ENCODE measurements around the gene NPEPPS. TPM values are rescaled to one million over a fixed set of nuclear protein-coding genes. Genes with fewer than 3 reads are reported as not detected.
"Not testable (repeated sequence)": the region's sequence is repeated elsewhere in the genome, so short reads cannot be mapped to it uniquely, and the experiment has no call there.

Gene NPEPPS
- total and polyA plus RNA-seq, 2 donors, result 53.1 to 202 TPM

DNA sequence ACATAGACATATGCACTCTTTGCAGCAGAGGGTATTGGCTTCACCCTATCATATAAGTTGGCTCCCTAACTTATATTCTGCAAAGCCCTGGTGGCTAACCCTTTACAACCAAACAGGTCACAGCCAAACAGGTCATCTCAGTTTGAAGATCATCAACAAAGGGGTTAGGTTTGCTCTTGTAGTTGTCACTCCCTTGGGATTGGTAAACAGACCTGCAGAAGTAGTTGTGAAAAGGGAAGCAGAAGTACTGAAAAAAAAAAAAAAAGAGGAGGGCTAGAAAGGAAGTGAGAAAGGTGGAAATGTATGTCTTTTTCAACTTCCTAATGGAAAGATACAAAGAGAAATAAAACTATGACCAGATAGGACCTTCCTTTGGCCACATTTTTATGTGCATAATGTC, 8.6 kb upstream of the NPEPPS start:
- H3K4me1 ChIP-seq (ENCODE audit: insufficient read depth); H3K4me3 ChIP-seq (ENCODE audit: low read depth, low read length); H3K36me3 ChIP-seq (ENCODE audit: insufficient read depth); H3K27ac ChIP-seq (ENCODE audit: low read depth); DNase-seq (ENCODE audit: extremely low spot score): not testable (repeated sequence)

DNA sequence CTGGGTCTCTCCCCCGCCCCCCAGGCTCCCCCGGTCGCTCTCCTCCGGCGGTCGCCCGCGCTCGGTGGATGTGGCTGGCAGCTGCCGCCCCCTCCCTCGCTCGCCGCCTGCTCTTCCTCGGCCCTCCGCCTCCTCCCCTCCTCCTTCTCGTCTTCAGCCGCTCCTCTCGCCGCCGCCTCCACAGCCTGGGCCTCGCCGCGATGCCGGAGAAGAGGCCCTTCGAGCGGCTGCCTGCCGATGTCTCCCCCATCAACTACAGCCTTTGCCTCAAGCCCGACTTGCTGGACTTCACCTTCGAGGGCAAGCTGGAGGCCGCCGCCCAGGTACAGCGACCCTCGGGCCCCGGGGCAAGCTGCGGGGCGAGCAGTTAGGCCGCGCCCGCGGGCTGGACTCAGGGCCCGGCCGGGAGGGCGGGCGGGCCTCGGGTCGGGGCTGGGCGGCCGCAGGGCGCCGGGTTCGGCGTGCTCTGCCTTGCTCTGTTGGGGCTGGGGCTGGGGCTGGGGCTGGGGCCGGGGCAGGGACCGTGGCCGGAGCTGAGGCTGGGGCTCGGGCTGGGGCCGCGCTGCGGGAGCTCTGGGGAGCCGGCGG, 419 bp downstream of the NPEPPS start:
- 2% methylated on average over 29 of the region's 61 CpGs for WGBS
- Histone ChIP-seq H3K4me3 (ENCODE audit: low read depth, low read length) (peak overlapping the region; percentile 60), H3K27ac (ENCODE audit: low read depth) (peak overlapping the region; percentile 67)
- H3K4me1 ChIP-seq (ENCODE audit: insufficient read depth); H3K36me3 ChIP-seq (ENCODE audit: insufficient read depth); DNase-seq (ENCODE audit: extremely low spot score): not testable (repeated sequence)

DNA sequence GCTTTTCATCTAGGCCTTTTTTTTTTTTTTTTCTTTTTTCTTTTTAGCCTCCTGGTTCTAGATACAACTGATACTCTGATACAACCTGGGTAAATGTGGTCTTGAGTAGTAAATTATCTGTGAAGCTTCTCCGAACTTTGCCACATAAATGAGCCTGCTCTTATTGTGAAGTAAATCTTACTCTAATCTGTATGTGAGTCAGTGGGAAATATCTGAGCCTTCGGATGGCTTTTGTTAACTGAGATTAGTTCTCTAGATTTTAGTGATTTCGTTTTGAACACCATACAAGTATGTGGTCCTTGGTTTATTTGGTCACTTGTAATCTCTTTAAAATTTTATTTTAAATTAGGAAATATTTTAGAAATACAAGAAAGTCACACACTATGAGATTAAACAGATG, 8.2 kb downstream of the NPEPPS start:
- not testable (repeated sequence) for H3K4me3 ChIP-seq (ENCODE audit: low read depth, low read length); H3K27ac ChIP-seq (ENCODE audit: low read depth); H3K36me3 ChIP-seq (ENCODE audit: insufficient read depth); DNase-seq (ENCODE audit: extremely low spot score); H3K4me1 ChIP-seq (ENCODE audit: insufficient read depth)
- 31% methylated on average over 3 of the region's 3 CpGs for WGBS

DNA sequence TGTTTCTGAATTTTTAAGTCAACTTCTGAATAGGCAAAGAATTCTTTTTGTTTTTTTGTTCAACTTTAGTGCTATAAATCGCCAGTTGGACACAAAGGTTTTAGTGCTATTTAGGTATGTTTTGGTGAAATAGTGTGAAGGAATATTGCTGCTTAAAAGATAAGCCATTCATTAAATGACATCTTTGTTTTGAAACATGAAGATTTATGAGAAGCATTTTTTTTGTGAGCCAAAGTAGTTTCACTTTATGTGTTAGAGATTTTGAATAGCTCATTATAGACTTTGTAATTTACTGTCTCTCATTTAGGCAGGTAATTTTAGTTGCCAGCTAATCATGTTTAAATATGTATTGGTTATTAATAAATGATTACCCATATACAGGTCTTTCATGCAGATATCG, 10.8 kb downstream of the NPEPPS start:
- not testable (repeated sequence) for H3K27ac ChIP-seq (ENCODE audit: low read depth); H3K4me3 ChIP-seq (ENCODE audit: low read depth, low read length); H3K4me1 ChIP-seq (ENCODE audit: insufficient read depth); H3K36me3 ChIP-seq (ENCODE audit: insufficient read depth); DNase-seq (ENCODE audit: extremely low spot score)
- WGBS, result 100% methylated on average over 1 of the region's 2 CpGs

DNA sequence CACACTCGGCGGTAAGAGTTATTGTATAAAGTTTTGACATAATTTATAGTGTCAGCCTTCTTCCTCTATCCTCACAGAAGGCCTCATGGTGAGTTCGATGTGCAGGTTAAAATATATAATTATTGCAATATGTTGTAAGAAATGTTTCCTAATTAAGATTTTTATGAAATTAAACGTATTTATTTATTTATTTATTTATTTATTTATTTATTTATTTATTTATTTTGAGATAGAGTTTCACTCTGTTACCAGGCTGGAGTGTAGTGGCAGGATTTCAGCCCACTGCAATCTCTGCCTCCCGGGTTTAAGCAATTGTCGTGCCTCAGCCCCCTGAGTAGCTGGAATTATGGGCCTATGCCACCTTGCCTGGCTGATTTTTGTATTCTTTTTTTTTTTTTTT, 13.4 kb downstream of the NPEPPS start:
- not testable (repeated sequence) for DNase-seq (ENCODE audit: extremely low spot score); H3K4me3 ChIP-seq (ENCODE audit: low read depth, low read length); H3K27ac ChIP-seq (ENCODE audit: low read depth); H3K36me3 ChIP-seq (ENCODE audit: insufficient read depth); H3K4me1 ChIP-seq (ENCODE audit: insufficient read depth)
- 92% methylated on average over 6 of the region's 6 CpGs for WGBS

DNA sequence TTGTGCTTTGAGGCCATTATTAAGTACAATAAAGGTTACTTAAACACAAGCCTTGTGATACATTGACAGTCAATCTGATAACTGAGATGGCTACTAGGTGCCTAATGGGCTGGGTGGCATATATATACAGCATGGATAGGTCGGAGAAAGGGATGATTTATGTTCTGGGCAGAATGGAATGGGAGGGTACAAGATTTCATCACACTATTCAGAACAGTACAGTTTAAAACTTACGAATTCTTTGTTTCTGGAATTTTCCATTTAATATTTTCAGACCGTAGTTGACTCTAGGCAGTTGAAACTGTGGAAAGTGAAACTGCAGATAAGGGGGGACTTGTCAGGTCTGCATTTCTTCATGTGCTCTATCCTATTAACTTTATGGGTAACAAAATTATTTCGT, 23.8 kb downstream of the NPEPPS start:
- not testable (repeated sequence) for DNase-seq (ENCODE audit: extremely low spot score); H3K36me3 ChIP-seq (ENCODE audit: insufficient read depth); H3K4me3 ChIP-seq (ENCODE audit: low read depth, low read length); H3K4me1 ChIP-seq (ENCODE audit: insufficient read depth); H3K27ac ChIP-seq (ENCODE audit: low read depth)
- WGBS, result 48% methylated on average over 4 of the region's 4 CpGs

DNA sequence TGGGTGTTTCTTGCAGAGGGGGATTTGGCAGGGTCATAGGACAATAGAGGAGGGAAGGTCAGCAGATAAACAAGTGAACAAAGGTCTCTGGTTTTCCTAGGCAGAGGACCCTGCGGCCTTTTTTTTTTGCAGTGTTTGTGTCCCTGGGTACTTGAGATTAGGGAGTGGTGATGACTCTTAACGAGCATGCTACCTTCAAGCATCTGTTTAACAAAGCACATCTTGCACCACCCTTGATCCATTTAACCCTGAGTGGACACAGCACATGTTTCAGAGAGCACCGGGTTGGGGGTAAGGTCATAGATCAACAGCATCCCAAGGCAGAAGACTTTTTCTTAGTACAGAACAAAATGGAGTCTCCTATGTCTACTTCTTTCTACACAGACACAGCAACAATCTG, 25.2 kb downstream of the NPEPPS start:
- not testable (repeated sequence) for H3K36me3 ChIP-seq (ENCODE audit: insufficient read depth); H3K4me3 ChIP-seq (ENCODE audit: low read depth, low read length); DNase-seq (ENCODE audit: extremely low spot score); H3K4me1 ChIP-seq (ENCODE audit: insufficient read depth); H3K27ac ChIP-seq (ENCODE audit: low read depth)
- WGBS, result 89% methylated on average over 3 of the region's 3 CpGs

DNA sequence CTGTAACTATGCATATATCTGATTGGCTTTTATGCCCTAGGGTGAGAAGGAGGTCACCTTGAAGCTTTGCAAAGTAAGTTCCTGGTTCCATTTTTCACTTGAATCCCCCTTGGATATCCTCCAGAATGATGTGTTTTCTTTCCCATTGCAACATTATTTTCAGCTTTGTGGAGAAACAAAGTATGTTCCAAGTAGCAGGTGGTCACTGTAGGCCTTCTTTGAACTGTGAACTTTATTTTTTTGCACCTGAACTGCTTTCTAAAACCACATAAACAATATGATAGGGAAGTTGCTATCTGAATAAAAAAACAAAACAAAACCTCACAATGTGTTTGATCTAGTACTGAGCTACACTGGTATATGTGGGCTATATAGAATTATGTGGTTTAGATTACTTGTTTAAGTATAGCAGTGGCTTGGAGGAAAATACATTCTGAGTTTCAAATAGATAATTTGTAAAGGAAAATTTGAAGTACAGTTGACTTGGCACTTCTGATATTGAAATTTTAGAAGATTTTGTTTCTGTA, 29.7 kb downstream of the NPEPPS start:
- not testable (repeated sequence) for H3K4me3 ChIP-seq (ENCODE audit: low read depth, low read length); H3K27ac ChIP-seq (ENCODE audit: low read depth); DNase-seq (ENCODE audit: extremely low spot score); H3K36me3 ChIP-seq (ENCODE audit: insufficient read depth); H3K4me1 ChIP-seq (ENCODE audit: insufficient read depth)

DNA sequence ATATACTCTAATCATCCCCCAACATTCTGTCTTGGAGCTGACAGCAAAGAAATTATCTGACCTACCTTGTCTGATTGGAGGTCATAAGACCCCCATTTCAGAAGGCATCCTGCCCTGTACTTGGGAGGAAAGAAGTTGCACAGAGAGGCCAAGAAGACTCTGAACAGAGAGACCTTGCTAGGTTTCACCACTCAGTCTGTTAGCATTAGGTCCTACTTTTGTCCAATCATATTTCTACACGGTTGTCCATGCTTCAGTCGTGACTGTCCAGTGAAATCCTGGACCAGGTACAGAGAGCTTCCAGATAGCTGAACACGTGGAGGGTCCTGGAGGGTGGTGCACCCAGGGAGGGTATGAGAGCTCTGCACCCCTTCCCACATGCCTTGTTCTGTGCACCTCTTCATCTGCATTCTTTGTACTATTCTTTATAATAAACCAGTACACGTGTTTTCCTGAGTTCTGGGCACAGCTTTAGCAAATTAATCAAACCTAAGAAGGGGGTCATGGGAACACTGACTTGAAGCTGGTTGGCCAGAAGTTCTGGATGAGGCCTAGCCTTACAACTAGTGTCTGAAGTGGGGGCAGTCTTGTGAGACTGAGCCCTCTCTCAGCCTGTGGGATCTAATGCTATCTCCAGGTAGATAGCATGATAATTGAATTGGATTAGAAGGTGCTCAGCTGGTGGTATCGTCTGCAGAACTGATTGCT, 30.9 kb downstream of the NPEPPS start:
- not testable (repeated sequence) for DNase-seq (ENCODE audit: extremely low spot score); H3K27ac ChIP-seq (ENCODE audit: low read depth); H3K4me3 ChIP-seq (ENCODE audit: low read depth, low read length); H3K4me1 ChIP-seq (ENCODE audit: insufficient read depth); H3K36me3 ChIP-seq (ENCODE audit: insufficient read depth)
- WGBS, result 65% methylated on average over 5 of the region's 5 CpGs

DNA sequence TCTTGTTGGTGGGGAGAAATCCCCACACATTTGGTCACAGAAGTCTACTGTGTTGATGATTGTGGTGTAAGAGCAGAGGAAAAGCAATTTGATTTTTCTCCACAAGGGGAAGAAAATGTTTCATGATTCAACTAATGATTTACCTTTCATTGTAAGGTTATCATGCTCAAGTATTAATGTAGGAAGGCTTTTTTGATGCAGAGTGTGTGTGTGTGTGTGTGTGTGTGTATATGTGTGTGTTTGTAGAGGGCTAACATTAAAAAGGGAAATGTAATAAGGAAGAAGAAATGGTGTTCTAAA, 31.4 kb downstream of the NPEPPS start:
- not testable (repeated sequence) for H3K36me3 ChIP-seq (ENCODE audit: insufficient read depth); H3K4me1 ChIP-seq (ENCODE audit: insufficient read depth); DNase-seq (ENCODE audit: extremely low spot score)

DNA sequence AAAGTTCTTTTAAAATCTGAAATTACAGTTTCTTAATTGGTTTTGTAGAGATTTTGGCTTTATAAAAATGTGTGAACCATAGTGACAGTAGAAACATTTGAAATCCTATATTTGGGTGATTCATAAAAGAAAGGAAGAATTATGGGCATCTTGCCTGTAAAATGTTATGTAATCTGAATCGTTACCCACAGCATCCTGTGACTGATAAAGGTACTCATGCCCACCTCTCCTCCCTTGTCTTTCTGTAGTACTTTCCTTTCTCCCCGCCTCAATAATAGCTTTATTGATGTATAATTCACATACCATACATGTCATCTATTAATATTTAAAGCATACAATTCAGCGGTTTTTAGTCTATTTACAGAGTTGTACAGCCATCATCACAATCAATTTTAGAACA, 36.4 kb downstream of the NPEPPS start:
- not testable (repeated sequence) for H3K4me1 ChIP-seq (ENCODE audit: insufficient read depth); DNase-seq (ENCODE audit: extremely low spot score); H3K27ac ChIP-seq (ENCODE audit: low read depth); H3K4me3 ChIP-seq (ENCODE audit: low read depth, low read length); H3K36me3 ChIP-seq (ENCODE audit: insufficient read depth)
- WGBS, result 27% methylated on average over 2 of the region's 3 CpGs

More for the DNA sequence above, 31.4 kb downstream of the NPEPPS start:
- H3K4me3 ChIP-seq (ENCODE audit: low read depth, low read length); H3K27ac ChIP-seq (ENCODE audit: low read depth): not testable (repeated sequence)

DNA sequence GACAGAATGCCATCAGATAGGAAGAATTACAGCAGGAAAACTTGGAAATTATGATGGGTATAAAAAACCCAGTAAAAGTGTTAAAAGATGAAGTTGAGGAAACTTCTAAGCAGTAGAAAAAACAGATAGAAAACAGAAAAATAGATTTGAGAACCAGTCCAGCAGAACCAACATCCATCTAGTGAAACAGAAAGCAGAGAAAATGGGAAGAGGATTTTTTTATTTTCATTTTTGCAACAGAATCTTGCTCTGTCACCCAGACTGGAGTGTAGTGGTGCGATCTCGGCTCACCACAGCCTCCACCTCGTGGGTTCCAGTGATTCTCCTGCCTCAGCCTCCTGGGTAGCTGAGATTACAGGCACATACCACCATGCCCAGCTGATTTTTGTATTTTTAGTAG, 41.7 kb downstream of the NPEPPS start:
- DNase-seq (ENCODE audit: extremely low spot score), result not testable (repeated sequence)

DNA sequence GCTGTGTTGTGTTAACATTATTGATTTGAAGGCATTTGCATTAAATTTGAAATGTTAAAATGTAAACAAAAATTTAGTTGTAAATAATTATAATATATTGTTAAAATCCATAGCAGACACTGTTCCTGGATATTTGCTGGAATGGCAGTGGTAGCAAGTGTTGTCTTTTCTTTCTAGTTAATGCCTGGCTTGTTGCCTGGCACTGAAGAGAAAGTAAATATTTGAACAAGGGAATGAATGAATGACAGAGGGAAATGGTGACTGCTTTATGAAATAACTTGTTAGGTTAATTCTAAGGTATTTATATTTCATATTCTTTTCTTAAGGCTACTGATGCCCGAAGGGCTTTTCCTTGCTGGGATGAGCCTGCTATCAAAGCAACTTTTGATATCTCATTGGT, 51.5 kb downstream of the NPEPPS start:
- WGBS, result 83% methylated on average over 1 of the region's 1 CpG
- DNase-seq (ENCODE audit: extremely low spot score); H3K27ac ChIP-seq (ENCODE audit: low read depth); H3K4me1 ChIP-seq (ENCODE audit: insufficient read depth); H3K4me3 ChIP-seq (ENCODE audit: low read depth, low read length); H3K36me3 ChIP-seq (ENCODE audit: insufficient read depth): not testable (repeated sequence)

More for the DNA sequence above, 41.7 kb downstream of the NPEPPS start:
- H3K4me1 ChIP-seq (ENCODE audit: insufficient read depth); H3K27ac ChIP-seq (ENCODE audit: low read depth); H3K4me3 ChIP-seq (ENCODE audit: low read depth, low read length); H3K36me3 ChIP-seq (ENCODE audit: insufficient read depth): not testable (repeated sequence)
- WGBS, result 91% methylated on average over 3 of the region's 3 CpGs

DNA sequence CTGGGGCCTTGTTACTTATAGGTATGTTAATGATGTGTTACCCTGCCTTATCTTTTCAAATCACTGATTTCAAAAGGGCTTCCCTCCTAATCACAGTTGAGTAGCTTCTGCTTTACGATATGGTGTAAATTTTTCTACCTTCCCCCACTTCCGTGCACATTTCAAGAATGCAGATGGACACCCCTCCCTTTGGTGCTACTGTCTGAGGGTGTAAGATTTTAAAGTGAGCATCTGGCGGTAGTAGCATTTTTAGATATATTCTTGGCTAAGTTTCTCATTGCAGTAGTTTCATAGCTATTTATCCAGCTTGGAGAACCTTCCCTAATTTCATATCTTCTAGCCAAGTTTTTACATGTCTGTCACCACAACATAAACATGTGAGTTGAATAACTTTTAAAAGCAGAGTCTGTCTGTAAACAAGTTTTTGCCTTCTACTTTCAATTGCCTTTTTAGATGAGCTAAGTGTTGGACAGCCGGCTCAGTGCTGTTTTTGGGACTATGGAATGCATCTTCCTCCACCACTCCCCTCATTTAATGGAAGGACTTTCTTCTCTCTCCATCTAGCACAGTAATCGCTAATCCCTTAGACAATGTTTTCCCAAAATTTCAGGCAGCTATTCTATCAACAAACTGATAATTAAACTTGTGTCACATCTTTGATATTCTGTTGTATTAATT, 55.6 kb downstream of the NPEPPS start:
- WGBS, result 25% methylated on average over 5 of the region's 5 CpGs
- not testable (repeated sequence) for DNase-seq (ENCODE audit: extremely low spot score); H3K27ac ChIP-seq (ENCODE audit: low read depth)

More for the DNA sequence above, 55.6 kb downstream of the NPEPPS start:
- not testable (repeated sequence) for H3K36me3 ChIP-seq (ENCODE audit: insufficient read depth); H3K4me1 ChIP-seq (ENCODE audit: insufficient read depth); H3K4me3 ChIP-seq (ENCODE audit: low read depth, low read length)
